GM21737 (cell line): ENCODE data around the gene HRCT1.
"Not testable (repeated sequence)": the region's sequence is repeated elsewhere in the genome, so short reads cannot be mapped to it uniquely, and the experiment has no call there.

Experiments used
- ATAC-seq: cut with Tn5 transposase; IDR thresholded peaks from one replicate; pipeline ENCODE4 v1.9.1; 2021; ENCODE audit warnings: mild to moderate bottlenecking, moderate library complexity; ENCODE audit not compliant: unreplicated experiment

HRCT1 gene

DNA sequence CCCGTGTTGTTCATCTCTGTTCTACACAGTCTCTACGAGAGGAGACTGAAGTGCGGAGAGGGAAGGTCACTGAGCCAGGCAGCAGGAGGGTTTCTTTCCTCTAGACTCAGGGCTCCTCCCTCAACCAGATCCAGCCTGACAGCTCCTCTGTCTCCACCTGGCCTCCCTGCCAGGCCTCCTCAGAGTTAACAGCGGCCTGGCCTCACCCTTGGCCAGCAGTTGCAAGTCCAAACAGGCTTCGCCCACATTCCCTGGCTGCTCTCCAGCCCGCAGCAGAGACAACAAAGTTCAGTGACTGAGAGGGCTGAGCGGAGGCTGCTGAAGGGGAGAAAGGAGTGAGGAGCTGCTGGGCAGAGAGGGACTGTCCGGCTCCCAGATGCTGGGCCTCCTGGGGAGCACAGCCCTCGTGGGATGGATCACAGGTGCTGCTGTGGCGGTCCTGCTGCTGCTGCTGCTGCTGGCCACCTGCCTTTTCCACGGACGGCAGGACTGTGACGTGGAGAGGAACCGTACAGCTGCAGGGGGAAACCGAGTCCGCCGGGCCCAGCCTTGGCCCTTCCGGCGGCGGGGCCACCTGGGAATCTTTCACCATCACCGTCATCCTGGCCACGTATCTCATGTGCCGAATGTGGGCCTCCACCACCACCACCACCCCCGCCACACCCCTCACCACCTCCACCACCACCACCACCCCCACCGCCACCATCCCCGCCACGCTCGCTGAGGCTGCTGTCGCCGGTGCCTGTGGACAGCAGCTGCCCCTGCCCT, at the start of gene HRCT1:
Gene HRCT1 (plus strand): TSS at position 291 of the 768 bp plus-strand sequence. CDS start 86 bp downstream, at position 377.
- ATAC-seq, result no peak

DNA sequence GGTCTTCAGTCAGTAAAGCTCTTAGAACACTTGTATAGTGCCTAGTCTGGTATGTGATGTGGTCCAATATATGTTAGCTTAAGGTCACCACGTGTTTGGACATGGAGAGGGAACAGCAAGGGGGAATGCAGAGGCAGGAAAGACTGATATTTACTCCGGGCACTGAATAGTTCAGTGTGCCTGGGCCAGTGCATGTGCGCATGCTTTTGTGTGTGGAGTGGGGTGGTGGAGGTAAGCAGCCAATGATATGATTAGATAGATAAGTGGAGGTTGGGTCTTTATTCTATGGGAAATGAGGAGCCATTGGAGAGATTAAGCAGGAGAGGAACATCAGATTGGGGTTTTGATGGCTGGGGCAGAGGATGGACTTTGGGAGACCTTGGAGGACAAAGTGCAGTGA, 49.8 kb upstream of the HRCT1 start:
- no peak for ATAC-seq

DNA sequence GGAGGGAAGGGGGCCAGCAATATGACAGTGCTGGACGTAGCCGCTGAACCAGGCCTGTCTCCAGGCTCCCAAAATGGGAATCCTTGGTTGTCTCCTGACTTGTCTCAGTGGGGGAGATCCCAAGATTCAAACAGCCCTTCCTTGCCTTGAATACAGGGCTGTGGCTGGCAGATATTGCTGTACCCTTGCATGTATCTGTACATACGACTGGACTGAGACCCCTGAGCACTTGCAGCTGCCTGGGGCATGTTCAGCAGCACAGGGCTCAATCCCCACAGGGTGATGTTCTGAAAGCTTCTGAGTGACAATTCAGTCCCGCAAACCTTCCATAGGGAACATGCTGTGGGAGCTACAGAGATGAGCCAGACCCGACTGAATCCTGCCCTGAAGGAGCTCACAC, 49.1 kb upstream of the HRCT1 start:
- ATAC-seq, result no peak

DNA sequence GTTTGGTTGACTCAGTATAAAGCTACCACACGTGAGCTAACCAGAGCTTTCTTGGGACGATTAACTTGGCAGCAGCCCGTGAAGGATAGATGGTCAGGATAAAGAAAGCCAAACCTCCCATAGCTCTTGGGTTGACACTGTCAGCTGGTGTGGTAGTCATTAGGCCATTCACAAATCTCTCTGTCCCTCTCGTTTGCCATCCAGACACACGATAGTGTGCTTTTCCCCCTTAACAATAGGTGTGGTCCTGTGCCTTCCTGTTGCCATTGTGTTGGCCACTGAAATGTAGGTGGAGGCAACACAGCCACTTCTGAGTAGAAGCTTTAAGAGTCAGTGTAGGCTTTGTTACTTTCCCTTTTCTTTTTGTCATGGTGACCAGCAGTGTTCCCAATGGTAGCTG, 47.5 kb upstream of the HRCT1 start:
- ATAC-seq, result no peak

DNA sequence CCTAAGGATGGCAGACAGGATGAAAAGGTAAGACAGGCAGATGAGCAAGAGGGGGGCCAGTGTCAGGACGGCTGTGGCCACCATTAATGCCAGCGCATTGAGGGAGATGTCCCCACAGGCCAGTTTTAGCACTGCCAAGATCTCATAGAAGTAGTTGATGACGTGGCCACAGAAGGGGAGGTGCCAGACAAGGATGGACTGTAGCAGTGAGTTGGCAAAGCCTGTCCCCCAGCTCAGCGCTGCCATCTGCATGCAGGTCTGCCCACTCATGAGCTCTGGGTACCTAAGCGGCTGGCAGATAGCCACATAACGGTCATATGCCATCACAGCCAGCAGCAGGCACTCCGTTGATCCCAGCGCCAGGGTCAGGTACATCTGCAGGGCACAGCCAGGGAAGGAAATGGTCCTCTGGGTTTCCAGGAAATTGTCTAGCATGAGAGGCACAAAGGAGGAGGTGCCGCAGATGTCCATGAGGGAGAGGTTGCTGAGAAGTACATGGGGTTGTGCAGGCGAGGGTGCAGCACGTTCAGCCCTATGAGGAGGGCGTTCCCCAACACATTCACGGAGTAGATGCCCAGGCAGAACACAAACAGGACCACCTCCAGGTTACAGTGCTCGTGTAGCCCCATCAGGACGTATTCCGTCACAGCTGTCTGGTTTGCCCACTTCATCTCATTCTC, 46.6 kb upstream of the HRCT1 start:
- ATAC-seq, result no peak

DNA sequence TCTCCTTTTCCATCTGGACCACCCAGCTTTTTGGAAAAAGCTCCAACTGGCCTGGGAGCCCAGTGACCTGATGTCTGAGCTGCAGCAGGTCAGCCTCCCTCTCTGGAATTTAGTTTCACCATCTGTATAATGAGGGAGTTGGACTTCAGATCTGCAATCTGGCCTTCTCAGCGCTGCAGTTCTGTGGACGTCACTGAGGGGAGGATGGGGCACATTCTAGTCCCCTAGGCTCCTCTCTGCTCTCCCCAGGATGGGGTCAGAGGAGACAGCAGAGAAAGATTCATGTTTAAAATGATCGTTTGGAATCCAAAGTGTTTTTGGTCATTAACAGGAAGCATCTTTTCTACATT, 46.0 kb upstream of the HRCT1 start:
- no peak for ATAC-seq

DNA sequence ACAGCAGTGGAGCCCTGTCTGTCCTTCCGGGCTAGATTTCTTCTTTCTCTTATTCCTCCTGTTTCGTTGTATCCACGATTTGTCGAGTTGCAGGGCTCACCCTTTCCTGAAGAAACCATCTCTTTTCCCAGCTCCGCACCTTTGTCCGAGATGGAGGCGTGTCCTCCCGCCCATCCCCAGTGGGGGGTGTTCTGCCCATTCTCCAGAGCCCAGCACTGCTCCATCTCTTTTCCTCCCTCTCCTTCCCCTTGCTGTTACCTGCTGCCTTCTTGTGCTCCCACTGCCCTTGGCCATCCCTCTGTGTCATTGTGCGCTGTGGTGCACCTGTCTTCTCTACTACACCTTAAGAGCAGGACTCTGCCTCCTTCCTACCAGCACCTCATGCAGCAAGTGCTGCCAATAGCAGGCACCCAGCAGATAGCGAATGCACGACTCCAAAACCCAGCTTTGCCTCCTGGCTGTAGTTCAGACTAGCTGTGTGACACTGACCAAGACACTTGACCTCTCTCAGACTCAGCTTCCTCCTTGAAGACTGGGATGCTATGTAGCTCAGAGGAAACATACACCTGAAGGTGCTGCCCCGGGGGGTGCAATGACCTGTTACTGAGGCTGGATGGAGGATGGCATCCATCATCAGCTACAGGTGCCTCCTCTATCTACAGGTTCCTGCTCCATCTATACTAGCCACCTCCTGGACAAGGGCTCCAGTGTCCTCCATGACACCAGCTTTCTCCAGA, 44.7 kb upstream of the HRCT1 start:
- ATAC-seq, result no peak

DNA sequence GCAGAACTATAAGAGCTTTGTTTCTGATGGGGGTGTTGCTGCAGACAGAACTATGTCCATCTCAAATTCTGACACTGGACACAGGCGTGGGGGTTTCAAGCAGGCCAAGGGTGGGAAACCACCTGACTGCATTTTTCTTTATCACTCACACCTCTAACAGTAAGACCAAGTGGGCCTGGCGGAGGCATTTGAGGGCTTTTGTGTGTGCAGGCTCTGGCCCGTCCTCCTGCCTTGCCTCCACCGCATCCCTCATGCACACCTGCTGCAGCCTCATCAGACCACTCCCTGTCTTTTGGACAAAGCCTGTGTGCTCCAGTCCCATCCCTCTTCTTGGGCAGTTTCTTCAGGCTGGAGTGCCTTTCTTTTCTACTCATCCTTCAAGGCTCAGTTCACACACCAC, 43.7 kb upstream of the HRCT1 start:
- ATAC-seq, result no peak

DNA sequence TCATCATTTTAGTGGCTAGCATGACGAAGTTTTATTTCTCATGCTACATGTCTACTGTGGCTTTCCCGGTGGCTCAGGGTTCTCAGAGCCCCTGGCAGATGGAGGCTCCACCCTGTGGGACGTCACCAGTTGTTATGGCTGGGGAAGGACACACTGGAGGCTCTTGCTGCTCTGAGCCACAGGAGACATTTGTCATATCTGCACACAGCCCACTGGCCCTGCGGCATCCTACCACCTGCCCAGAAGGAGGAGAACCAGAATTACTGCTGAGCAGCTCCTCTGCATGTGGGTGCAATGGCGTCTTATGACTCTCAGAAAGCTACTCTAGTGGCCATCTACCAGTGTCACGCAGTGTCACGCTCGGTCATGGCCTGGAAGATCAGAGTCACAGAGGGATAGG, 42.4 kb upstream of the HRCT1 start:
- no peak for ATAC-seq

DNA sequence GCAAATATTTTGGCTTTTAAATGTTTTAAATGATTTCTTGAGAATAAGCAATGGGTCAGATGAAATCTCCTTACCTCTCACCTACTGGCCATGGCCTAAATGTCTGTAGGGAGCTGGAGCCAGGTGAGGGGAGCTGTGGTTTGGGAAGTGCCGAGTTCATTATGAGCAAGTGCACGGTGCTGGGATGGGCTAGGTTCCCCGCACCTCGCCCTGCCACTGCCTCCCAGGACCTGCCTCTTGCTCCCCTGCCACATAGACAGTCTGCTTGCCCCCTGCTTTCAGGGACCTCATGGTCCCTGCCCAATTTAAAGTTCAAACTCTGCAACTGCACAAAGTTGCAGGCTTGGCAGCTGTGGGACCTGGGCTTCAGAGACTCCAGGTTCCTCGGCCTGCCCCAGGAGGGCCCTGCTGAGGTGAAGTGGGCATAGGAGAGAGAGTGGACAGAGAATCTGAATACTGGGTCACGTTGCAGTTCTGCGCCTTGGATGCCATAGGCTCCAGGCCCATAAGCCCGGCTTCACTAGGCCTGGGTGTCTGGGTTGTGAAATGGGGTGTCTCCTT, 41.2 kb upstream of the HRCT1 start:
- ATAC-seq, result no peak

DNA sequence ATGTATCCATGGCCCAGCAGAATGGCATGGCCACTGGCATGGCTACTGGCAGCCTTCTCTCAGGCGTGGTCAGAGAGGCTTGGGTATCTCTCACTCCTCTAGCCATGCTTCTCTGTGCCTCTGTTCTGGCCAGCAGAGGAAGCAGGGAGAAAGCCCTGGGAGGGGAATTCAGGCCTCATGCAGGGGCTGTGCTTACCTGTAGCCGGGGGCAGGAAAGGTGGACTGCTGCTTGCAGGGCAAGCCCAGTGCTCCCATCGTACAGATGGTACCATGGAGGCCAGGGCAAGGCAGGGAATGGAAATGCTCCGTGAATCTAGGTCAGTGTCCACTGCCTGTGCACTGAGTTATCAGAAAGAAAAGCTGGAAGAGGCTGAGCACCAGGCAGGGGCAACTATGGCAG, 38.5 kb upstream of the HRCT1 start:
- no peak for ATAC-seq

DNA sequence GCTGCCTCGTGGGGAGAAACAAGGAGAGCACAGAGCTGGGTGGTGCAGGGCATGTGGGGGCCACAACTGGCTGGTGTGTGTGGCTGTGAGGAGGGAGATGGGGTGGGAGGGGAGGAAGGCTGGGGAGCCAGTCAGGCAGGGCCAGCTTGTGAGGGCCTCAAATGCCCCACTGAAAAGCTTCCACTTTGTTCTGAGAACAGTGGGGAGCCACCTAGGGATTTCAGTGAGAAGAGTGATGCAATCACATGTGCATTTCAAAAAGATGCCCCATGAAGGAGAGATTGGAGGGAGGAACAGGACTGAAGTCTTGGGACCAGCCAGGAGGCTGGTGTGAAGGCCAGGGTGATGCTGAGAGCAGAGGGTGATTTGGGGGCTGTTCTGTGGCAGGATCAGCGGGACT, 37.1 kb upstream of the HRCT1 start:
- ATAC-seq, result no peak

DNA sequence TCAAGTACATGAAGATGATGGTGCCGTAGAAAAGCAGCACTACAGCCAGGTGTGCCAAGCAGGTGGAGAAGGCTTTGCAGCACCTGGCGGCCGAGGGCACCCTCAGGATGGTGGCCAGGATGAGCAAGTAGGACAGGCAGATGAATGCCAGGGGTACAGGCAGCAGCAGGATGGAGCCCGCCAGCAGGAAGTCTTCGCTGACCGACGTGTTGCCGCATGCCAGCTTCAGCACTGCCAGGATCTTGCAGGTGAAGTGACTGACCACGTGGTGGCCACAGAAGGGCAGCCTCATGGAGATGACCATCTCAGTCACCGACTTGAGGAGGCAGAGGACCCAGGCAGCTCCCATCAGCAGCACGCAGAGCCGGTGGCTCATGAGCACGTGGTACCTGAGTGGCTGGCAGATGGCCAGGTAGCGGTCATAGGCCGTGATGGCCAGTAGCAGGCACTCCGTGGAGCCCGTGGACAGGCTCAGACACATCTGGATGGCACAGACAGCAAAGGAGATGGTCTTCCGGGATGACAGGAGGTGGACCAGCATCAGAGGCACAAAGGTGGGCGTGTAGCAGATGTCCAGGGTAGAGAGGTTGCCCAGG, 36.3 kb upstream of the HRCT1 start:
- ATAC-seq, result no peak

DNA sequence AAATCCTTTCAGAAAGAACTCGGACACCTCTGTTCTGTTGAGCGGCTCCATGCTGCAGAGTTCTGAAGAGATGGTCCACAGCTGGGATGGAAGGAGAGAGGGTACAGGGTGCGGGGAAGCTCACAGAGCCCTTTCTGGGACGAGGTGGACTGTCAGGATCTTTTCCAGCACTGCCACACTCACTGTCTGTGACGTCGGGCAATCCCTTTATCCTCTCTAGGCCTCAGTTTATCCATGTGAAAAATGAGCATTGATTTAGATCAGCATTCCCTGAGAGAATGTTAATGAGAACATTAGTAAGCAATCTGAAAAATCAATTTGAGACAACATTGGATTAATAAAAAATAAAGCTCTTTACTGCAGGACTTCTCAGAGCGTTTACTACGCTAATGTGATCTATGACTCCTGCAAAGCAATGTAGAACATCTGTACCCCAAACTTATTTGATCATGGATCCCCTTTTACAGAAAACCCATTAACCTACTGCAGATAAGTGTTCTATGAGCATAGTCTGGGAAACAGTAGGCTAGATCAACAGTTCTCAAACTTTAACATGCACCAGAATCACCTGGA, 35.6 kb upstream of the HRCT1 start, which contains the start of gene OR13J1:
Gene OR13J1 (minus strand): TSS at position 51 of the 573 bp plus-strand sequence. CDS start 0 bp downstream, at position 51.
- no peak for ATAC-seq

DNA sequence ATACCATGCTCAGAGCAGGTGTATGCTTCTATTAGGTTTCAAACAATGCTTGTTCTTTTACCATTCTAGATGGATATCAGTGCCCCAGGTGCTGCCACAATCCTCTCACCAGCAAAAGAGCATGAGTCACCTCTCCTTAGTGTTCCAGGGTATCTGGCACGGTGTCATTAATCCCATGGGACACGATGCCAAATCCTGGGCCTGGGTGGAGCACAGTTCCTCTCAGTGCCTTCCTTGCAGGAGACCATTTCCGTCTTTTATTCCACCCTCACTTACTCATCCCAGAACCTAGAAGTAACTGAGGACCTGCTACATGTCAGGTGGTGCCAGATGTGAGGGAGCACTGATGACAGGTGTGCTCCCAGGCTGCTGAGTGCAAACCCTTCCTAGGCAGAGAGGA, 34.5 kb upstream of the HRCT1 start:
- ATAC-seq, result no peak

DNA sequence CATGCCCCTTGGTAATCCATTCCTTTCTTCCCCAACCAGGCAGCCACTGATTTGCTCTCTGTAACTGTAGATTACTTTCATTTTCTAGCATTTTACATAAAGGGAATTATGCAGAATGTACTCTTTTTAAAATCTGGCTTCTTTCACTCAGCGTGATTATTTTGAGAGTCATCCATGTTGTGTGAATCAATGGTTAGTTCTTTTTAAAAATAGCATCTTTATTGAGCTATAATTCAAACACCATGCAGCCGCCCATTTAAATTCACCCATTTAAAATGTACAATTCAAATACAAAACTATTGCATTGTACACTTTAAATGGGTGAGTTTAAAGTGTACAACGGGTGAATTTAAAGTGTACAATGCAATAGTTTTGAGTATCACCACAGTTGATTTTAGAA, 33.5 kb upstream of the HRCT1 start:
- ATAC-seq, result no peak

DNA sequence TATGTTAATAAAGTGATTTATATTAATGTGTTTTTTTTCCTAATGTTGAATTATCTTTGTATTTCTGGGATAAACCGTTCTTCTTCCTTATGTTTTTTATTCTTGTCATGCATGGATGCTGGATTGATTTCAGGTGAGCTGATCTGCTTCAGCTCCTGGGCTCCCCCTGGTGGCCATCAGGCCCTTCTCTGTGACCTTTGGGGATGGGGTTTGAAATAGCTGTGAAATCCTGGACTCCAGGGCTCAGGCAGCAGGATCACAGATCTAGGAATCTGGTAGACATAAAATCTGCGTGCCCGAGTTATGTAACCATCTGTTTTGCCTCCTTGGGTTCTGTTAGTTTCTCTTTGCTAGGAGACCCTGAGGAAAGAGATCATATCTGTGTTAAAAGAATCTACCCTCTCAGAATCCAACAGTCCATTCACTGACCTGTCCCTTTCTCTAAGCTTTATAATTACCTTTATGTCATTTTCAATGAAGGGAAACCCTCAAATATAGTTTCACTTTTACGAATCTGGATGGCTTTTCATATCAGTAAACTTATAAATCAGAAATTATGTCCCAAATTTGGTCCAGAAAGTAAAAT, 23.6 kb upstream of the HRCT1 start:
- ATAC-seq, result no peak

DNA sequence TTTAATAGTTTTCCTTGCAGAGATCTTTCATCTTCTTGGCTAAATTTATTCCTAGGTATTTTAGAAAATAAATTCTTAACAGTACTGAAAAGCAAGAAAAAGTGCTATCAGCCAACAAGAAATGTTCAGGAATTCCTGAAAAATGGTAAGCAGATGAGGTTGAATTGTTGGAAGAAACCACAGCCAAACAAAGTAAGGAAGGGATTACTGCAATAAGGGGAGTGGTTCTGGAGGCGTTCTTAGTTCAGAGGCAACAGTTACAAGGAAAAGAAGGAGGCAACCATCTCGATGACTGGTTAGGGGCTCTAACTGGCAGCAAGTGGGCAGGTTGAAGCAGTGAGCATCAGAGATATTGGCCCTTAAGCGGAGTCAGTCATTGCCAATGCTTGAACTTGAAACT, 23.0 kb upstream of the HRCT1 start:
- no peak for ATAC-seq

DNA sequence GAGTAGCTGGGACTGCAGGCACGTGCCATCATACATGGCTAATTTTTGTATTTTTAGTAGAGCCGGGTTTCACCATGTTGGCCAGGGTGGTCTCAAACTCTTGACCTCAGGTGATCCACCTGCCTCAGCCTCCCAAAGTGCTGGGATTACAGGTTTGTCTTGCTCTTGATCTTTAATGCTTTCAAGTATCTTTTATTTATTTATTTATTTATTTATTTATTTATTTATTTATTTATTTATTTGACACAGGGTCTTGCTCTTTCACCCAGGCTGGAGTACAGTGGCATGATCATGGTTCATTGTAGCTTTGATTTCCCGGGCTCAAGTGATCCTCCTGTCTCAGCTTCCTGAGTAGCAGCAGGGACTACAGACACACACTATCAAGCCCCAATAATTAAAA, 21.1 kb upstream of the HRCT1 start:
- not testable (repeated sequence) for ATAC-seq

DNA sequence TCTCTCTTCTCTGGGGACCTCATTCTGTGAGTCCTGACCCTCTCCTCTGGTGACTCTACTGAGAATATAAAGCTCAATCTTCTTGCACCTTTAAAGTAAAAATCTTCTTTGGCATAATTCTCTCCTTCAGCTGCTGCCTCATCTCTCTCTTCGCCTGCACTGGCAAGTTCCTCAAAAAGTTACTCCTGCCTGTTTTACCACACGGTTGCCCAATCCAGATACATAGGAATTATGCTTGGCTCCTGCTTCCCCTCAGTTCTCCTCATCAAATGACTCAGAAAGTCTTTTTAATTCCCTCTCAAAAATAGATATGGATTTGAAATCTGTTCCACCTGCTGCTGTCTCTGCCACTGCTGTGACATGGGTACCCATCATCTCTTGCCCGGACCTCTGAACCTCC, 14.4 kb upstream of the HRCT1 start:
- ATAC-seq, result no peak
